Esophagus mucosa (tissue), 1 donor: Measurements from ENCODE around the gene HAUS5. TPM values are rescaled to one million over a fixed set of nuclear protein-coding genes. Genes with fewer than 3 reads are reported as not detected.
"Not testable (repeated sequence)": the region's sequence is repeated elsewhere in the genome, so short reads cannot be mapped to it uniquely, and the experiment has no call there.

ENCODE experiments used
- ATAC-seq: fragments of 200-7000 bp; cut with Tn5 transposase; one replicate; pipeline ENCODE4 v1.9.1; 2020
- total RNA-seq: library from RNA; stranded (reverse); gene quantifications from one replicate; pipeline ENCODE4 v1.2.4, GENCODE V29; 2023
- donor health status: DM: yes; HTN: yes; CAD: no.

HAUS5 gene
- total RNA-seq: 15.4 TPM

DNA sequence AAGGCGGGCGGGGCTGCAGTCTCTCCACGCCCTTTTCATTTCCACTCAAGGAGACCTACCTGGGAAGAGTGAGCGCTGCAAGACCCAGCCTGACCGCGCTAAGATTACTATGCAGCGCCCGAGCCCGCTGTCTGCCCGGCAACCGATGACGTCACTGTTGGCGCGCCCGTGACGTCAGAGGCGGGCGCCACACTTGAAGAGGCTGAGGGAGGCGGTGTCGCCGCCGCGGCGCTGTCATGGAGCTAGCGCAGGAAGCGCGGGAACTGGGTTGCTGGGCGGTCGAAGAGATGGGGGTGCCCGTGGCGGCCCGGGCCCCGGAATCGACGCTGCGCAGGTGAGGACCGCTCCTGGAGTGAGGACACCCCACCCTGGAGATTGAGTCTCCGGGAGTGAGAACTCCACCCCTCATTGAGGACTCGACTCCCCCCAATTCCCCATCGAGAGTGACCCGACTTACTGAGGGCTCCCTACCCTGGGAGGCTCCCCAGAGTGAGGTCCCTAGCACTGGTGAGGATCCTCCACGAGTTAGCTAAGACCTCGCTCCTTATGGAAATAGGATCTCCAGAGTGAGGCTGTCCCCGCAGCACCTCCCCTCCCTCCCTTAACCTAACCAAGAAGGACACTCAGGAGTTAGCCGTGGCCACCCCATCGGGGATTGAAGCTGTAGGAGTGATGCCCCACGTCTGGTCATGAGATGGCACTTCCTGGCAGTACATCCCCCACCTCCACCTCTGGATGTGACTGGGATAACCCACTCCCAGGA, at the start of gene HAUS5:
Gene HAUS5, plus strand, starts transcription at position 177 of the 763 bp plus-strand sequence. Its CDS starts 60 bp downstream, at position 237.
- peak; percentile 92 for ATAC-seq

GRCh38 chr19:35562776-35563175, 49.8 kb upstream of the HAUS5 start:
- ATAC-seq: no peak

GRCh38 chr19:35563207-35563829, 49.2 kb upstream of the HAUS5 start, which contains the start of gene ATP4A:
TSS of gene ATP4A (minus strand) at chr19:35563658. CDS start at chr19:35563629, 29 bp downstream.
- ATAC-seq: no peak

- ATAC-seq: peak; percentile 26
Measured at GRCh38 chr19:35565016-35565856, 47.3 kb upstream of the HAUS5 start.

- no peak for ATAC-seq
Measured at GRCh38 chr19:35566738-35567137, 45.8 kb upstream of the HAUS5 start.

DNA sequence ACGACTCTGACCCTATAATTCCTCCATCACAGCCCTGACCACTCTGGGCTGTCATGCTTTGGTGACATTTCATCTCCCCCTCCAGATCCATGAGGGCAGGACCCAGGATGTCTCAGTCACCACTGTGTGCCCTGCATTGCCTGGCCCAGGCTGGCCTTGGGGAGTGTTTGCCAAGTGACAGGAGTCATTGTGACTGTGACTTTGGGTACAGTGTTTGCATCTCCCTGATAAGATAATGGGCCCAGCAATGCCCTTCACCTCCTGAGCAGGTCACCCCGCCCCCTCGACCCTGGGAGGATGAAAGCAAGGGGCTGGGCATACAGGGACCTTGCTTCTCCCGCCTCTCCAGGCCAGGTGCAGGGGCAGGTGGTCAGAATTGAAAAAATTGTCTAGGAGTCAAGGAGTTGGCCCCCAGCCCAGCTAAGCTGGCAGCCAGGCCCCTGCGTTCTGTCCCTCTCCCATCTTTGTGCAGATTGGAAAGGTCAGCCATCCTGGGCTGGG, 43.2 kb upstream of the HAUS5 start:
- no peak for ATAC-seq

DNA sequence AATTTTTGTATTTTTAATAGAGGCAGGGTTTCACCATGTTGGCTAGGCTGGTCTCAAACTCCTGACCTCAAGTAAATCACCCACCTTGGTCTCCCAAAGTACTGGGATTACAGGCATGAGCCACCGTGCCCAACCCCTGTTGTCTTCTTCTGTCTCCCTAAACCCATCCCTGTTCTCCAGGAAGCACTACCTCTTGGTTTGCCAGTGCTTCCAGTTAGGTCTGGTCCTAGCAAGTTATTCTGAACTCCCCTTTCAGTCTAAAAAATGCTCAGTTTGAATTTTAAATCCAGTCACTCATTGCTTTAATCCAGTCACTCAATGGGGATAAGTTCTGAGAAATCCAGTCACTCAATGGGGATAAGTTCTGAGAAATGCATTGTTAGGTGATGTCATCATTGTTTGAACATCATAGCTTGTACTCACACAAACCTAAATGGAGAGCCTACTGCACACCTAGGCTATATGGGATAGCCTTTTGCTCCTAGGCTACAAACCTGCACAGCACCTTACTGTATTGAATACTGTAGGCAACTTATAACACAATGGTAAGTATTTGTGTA, 41.0 kb upstream of the HAUS5 start:
- ATAC-seq: peak; percentile 91

GRCh38 chr19:35577918-35578317, 34.6 kb upstream of the HAUS5 start:
- ATAC-seq: no peak

GRCh38 chr19:35578707-35579106, 33.8 kb upstream of the HAUS5 start:
- no peak for ATAC-seq

DNA sequence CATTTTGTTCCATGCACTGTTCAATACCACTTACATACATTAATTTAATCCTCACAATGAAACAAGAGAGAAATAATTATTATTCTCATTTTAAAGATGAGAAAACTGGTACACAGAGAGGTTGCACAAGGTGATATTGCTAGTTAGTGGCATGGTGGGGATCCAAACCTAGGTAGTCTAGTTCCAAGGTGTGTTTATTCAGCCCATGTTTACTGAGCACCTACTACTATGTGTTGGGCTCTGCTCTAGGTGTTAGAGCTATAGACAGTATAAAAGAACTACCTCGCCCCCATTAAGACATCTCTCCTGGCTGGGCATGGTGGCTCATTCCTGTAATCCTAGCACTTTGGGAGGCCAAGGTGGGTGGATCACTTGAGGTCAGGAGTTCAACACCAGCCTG, 29.8 kb upstream of the HAUS5 start:
- no peak for ATAC-seq

GRCh38 chr19:35585848-35586247, 26.7 kb upstream of the HAUS5 start, which contains the start of gene PMIS2:
TSS of gene PMIS2 (plus strand) at chr19:35586173. CDS start at chr19:35586260, 87 bp downstream.
- no peak for ATAC-seq

DNA sequence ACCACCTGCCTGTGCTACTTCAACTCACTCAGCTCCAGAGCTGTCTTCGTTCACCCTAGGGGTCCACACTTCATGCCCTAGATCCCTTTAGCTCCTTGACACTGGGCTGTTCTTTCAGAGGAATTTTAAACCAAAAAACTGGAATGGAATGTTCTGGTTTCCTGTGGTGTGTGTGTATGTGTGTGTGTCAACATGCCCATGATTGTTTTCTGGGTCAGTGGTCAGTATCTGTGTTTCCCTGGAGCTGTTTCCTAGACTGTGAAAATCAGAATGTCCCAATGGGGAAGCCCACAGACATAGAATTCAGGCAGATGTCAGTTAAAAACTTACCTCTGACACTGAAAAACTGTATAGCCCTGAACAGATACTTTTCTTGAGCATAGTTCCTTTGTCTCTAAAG, 25.2 kb upstream of the HAUS5 start:
- ATAC-seq: no peak

GRCh38 chr19:35590875-35591274, 21.7 kb upstream of the HAUS5 start:
- no peak for ATAC-seq

GRCh38 chr19:35592226-35592625, 20.3 kb upstream of the HAUS5 start:
- ATAC-seq: peak; percentile 43

- ATAC-seq: not testable (repeated sequence)
Measured at GRCh38 chr19:35595026-35595425, 17.5 kb upstream of the HAUS5 start.

GRCh38 chr19:35595928-35596327, 16.6 kb upstream of the HAUS5 start:
- no peak for ATAC-seq

- ATAC-seq: peak; percentile 54
Measured at GRCh38 chr19:35596366-35596999, 16.1 kb upstream of the HAUS5 start.

- no peak for ATAC-seq
Measured at GRCh38 chr19:35601971-35602370, 10.6 kb upstream of the HAUS5 start.

DNA sequence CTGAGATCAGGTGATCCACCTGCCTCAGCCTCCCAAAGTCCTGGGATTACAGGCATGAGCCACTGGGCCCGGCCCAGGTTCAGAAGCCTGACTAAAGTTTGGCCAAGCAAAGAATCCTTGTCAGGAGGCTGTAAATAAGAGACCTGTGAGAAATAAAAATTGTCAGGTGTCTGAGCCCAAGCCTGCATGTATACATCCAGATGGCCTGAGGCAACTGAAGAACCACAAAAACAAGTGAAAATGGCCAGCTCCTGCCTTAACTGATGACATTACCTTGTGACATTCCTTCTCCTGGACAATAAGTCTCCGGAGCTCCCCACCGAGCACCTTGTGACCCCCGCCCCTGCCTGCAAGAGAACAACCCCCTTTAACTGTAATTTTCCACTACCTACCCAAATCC, 8.1 kb upstream of the HAUS5 start:
- not testable (repeated sequence) for ATAC-seq

DNA sequence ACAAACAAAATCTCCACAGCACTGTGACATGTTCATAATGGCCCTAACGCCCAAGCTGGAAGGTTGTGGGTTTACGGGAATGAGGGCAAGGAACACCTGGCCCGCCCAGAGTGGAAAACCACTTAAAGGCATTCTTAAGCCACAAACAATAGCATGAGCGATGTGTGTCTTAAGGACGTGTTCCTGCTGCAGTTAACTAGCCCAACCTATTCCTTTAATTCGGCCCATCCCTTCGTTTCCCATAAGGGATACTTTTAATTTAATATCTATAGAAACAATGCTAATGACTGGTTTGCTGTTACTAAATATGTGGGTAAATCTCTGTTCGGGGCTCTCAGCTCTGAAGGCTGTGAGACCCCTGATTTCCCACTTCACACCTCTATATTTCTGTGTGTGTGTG, 5.4 kb upstream of the HAUS5 start:
- not testable (repeated sequence) for ATAC-seq

GRCh38 chr19:35607661-35608060, 4.9 kb upstream of the HAUS5 start:
- ATAC-seq: no peak

GRCh38 chr19:35608251-35608650, 4.3 kb upstream of the HAUS5 start:
- ATAC-seq: no peak
